NCI-H1417 (cell line): ENCODE measurements around the gene TSPO2.

Source experiments
- DNase-seq, 3 experiments: peaks; one replicate each; lab custom pipeline; 2025; lab: John Stamatoyannopoulos, UW

TSPO2 gene

DNA sequence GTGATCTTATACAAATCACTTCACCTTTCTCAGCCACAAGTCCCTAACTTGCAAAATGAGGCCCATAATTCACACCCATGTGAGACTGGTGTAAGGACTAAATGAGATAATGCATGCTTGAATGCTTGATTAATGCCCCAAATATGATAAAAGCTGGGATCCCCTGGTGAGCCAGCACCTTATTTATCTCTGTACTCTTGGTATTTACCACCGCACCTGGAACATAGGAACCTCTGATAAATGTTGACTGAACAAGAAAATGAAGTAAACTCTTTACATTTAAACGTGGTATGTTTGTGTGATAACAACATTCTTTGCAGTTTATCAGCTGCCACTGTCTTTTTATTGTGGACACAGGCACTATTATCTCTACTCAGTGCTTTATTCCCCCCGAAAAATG lies 8.3 kb downstream of the TSPO2 start:
- DNase-seq, result no peak

GRCh38 chr6:41051873-41052272 lies 9.6 kb downstream of the TSPO2 start:
- no peak for DNase-seq

DNA sequence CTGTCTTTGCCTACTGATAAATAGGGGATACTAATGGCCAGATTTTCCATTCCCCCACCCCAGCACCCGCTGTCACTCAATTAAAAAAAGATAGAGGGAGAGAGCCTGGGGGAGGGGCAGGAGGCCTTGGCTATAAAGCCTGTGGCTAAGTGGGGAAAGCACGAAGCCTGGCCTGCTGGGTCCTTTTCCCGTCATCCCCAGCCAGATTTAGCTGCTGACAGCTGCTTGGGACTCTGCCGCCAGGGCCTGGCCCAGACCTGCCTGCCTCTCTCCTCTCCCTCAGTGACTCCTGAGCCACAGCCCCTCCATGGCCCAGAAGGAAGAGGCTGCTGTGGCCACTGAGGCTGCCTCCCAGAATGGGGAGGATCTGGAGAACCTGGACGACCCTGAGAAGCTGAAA lies 10.8 kb downstream of the TSPO2 start, which contains the start of gene APOBEC2:
TSS of gene APOBEC2 (plus strand) at position 162 of the 400 bp plus-strand sequence. CDS start at position 308, 146 bp downstream.
- peak in 1 of 3 experiments; percentile 31 for DNase-seq

DNA sequence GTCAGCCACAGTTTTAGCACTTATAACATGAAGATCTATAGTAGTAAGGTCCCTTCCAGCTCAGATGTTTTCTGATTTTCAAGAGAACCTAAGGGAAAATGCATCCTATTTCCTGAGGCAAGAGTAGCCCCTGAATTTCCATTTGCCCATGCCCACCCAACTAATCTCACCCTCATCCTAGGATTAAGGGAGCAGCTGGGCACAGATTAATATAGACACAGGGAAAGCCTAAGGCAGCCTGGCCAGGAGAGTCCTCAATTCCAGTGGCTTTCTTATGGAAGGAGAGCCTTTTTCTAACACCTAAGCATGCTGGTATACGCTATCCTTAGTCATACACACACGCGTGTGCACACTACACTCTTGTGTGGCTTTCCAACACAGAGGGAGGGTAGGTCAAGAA lies 12.2 kb downstream of the TSPO2 start:
- DNase-seq, result no peak

DNA sequence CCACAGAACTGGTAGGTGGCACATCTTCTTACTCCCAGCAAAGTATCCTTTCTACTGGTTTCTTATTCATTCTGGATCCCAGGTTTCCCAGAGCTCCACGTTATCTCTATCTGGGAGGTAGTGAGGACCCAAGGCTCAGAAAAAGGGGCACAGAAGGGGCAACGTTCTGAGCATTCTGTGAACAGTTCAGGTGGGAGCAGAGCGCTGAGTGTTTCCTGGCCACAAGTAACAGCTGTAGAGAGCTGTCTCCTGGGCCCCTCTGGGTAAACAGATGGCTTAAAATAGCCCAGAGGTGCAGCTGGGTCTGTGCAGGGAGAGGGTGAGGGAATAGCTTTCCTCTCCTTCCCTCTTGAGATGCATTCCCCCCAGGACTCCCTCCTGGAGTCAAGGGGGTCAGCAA lies 12.9 kb downstream of the TSPO2 start:
- DNase-seq, result peak; percentile 29 to 65 (median 31)

DNA sequence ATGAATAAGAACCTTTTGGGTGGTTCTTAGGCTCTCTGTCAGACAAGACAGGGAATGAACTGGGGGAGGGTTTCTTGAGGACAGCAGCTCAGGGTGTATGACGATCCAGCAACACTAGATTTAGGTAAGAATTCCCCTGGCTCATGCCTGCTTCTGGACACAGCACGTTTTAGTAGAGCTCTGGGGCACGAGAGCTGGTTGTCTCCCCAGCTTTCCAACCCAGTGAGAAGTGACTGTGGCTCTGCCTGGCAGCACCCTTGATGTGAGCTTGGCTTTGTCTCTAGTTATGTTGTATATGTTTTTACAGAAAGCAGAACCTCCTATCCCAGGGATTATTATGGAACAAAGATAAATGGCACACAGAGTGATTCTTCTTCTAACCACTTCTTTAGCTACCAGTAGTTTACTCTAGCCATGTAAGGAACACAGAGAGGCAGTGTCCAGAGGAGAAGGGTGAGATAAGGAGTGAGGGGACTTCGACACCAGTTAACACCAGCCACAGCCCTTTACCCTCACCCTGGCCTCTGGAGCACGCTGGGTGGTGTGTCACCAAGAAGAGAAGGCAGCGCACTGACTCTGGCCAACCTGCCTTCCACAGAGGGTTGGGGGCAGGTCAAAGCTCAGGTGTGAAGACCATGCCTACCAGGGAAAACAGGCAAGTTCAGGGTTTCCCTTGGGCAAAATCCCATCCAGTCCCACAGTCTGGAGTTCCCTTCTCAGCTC lies 14.7 kb downstream of the TSPO2 start:
- DNase-seq, result no peak

DNA sequence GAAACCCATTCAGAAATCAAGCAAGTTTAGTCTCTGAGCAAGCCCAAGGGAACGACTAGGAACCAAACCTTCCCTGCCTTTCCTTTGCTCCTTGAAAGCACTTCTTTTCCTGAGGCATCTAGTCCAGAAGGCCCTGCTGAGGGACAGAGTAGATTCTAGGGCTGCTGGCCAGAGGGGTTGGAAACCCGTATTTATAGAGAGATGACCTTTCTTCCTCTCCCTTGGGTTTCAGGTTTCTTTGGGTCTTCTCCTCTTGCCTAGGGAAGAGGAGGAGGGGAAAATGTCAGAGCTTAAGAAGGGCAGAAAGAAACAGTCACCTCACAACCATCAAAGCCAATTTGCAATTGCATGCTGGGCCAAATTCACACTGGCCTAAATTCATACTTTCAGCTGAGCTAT lies 16.5 kb downstream of the TSPO2 start:
- no peak for DNase-seq

- no peak for DNase-seq
Measured at GRCh38 chr6:41059556-41059955, 17.3 kb downstream of the TSPO2 start.

DNA sequence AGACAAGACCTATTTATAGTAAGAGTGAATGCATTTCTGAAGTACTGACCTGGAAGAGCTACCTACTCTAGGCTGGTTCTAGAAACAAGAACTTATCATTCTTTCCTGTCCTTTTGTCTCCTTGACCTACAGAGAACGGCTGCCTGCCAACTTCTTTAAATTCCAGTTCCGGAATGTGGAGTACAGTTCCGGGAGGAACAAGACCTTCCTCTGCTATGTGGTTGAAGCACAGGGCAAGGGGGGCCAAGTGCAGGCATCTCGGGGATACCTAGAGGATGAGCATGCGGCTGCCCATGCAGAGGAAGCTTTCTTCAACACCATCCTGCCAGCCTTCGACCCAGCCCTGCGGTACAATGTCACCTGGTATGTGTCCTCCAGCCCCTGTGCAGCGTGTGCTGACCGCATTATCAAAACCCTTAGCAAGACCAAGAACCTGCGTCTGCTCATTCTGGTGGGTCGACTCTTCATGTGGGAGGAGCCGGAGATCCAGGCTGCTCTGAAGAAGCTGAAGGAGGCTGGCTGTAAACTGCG lies 19.0 kb downstream of the TSPO2 start:
- no peak for DNase-seq

- DNase-seq, result no peak
Measured at GRCh38 chr6:41062056-41062455, 19.8 kb downstream of the TSPO2 start.

DNA sequence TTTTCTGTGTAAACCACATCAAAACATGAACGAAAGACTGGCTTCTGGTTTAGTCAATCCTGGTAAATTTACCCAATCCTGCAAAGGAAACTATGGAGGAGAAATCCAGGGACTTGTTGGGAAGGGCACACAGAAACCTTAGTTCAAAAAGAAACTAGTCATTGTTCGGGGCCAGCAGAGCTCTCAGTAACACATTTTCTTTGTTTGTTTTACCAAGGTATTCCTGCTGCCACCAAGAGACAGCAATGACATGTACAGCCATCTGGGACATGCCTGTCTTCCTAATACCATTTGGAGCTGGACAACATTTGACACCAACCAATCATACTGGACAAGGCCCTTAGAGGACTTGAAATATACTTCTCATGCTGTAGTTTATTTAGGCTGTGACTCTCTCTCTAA lies 21.6 kb downstream of the TSPO2 start:
- no peak for DNase-seq

DNA sequence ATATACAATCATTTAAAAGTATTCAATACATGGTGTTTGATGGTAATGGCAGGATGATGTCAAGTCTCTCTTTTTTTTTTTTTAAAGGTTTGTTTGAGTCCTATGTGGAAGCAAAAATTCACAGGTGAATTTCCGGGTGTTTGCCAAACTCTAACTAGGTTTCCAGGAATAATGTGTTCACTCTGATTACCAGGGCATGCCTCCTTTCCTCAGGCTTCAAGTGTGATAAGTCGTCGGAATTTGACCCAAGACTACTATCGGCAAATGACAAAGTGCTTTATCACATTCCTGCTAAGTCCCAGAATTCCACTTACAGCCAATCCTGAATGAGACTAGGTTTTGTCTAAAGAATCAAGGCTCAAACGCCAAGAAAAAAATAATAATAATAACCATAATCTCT lies 22.6 kb downstream of the TSPO2 start:
- DNase-seq, result no peak

DNA sequence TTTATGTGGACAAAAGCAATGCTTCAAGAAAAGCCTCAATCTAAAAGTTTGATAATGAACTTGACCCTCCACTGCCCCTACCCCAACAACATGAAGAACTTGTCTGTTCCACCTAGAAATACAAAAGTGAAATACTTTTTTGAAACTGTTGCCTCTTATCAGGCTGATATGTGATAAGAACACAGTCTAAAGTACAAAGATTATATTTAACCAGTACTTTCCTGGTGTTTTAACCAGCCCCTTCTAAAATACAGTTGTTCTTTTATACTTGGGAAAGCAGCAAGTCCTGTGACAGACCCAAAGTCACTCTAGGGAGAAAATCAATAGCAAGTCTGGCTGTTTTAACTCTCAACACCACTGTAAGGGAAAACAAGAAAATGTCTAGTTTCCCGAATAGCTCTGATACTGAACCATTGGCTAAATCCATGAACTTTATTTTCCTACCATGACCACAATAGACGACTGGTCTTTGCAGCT lies 23.3 kb downstream of the TSPO2 start:
- DNase-seq, result no peak

DNA sequence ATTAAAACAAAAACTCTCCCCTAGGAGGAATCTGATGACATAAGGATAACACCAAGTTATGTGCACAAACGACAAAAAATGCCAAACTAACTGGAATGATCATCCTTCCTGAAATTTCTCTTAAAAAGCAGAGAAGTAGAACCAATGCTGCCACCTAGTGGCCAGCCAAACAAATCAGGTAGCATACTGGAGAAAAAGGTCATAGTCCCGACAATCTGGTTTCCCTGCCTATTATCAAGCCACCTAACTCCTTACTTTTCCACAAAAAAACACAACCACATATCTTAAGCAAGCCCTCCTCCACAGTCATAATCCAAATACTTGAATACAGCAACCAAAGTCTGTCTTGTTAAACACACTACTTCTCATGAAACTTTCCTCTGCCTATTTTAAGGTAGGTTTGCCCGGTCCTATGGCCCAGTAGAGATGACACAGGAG lies 24.6 kb downstream of the TSPO2 start:
- DNase-seq, result peak; percentile 35 to 85 (median 81)

GRCh38 chr6:41071501-41071922 lies 29.2 kb downstream of the TSPO2 start:
- DNase-seq, result no peak

GRCh38 chr6:41071923-41072835 lies 29.9 kb downstream of the TSPO2 start, which contains the start of gene OARD1:
Gene OARD1, minus strand, starts transcription at chr6:41072356. Its CDS starts 722 bp downstream, at chr6:41071634.
- peak; percentile 100 for DNase-seq

DNA sequence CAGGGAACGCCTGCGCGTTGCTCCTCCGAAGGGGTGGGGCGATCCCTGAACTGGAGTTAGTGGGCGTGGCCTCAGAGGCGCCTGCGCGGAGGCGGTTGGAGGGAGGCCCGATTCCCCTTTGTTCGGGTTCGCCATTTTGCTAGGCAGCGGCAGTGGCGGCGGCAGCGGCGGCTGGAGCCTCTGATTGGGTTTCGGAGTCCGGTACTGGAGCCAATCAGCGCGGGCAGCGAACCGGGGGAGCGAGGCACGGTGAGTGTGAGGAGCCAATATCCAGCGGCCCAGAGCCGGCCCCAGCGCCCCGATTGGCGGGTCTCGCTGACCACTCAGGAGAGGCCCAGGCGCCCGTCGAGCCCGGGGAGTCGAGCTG lies 30.6 kb downstream of the TSPO2 start, which contains the start of gene NFYA:
TSS of gene NFYA (plus strand) at position 139 of the 367 bp plus-strand sequence. CDS start 6,116 bp downstream, outside the sequence.
- DNase-seq, result no peak

- DNase-seq, result peak; percentile 58 to 85 (median 82)
Measured at GRCh38 chr6:41073203-41073967, 31.1 kb downstream of the TSPO2 start.

DNA sequence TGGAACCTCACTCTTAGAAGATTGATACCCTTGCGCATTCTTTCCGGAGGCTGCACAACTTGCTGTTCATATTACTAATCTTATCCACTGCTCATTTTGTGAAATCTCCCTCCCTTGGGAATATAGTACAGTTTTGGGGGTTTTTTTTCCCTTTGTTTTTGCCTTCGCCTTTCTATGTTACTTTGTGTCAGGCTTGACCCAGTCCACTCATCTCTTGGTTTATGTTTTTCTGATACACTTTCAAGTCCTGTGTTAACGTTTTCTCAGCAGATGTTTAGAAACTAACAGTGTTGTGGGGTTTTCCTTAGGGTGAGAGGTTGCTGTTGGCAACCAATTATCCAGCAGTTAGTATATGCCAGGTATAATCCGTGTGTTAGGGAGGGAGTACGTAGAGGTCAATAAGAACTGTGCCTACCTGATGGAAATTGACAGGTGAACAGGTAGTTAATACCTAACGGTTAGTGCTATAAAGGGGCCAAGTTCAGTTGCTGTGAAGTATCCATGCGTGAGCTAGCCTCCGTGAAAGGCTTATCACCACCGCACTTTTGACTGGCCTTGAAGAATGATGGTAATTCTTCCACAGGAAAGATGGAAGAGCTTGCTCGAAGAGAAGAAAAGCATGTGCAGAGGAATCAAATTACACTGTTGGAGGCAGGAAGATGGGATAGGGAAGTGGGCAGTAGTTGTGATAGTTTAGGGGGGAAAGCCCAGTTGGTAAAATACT lies 31.9 kb downstream of the TSPO2 start:
- DNase-seq, result peak in 2 of 3 experiments; percentile 60 to 76

DNA sequence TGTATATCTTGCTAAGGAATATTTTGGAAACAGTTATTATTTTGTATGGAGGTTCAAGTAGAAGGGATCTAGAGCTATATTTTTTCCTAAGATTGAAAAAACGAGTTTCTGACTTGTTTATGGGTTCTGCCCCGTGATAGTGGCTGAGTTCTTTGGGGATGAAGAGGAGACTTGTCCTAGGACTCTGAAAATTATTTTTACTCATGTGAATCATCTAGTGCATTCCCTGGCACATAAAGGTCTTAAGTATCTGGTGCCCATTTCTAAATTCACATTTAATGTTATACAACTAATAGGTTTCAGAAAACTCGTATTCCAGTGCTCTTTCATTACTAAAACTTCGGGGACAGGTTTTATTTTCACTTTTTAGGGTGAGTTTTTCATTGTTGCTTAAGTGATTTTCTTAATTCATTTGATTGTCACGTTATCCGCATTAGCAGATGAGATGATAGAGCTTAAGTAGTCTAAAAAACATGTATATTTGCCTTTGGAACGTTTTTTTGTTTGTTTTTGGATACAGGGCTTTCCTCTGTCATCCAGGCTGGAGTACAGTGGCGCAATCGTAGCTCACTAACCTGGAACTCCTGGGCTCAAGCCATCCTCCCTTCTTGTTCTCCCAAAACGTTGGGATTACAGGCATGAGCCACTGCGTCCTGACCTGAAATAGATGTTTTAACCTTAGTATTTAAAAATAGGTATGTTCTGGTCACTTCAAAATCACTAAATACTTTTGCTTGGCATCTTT lies 32.6 kb downstream of the TSPO2 start:
- DNase-seq, result peak in 1 of 3 experiments; percentile 16
